H9 (cell line): ENCODE measurements around the gene SLC9A9. TPM values are rescaled to one million over a fixed set of nuclear protein-coding genes. Genes with fewer than 3 reads are reported as not detected.

Source experiments
- DNase-seq: peaks from one replicate; pipeline ENCODE4 v3.0.0-alpha.2; 2017
- H2AFZ ChIP-seq: one replicate; pipeline ENCODE4 v1.6.1; 2013; ENCODE audit warnings: mild to moderate bottlenecking, low read length, control low read depth, moderate library complexity
- H2AK5ac ChIP-seq: 2 replicates; pipeline ENCODE4 v1.6.1; 2013; ENCODE audit warnings: low read length, control low read depth, mixed read lengths; ENCODE audit not compliant: insufficient read length
- H2BK120ac ChIP-seq: one replicate; pipeline ENCODE4 v1.6.1; 2013; ENCODE audit warnings: low read depth, mild to moderate bottlenecking, low read length, control low read depth, inconsistent platforms; ENCODE audit not compliant: poor library complexity, severe bottlenecking
- H2BK12ac ChIP-seq: 2 replicates; pipeline ENCODE4 v1.6.1; 2013; ENCODE audit warnings: low read length, control low read depth, mixed read lengths, low read depth; ENCODE audit not compliant: insufficient read length
- H2BK15ac ChIP-seq: 2 replicates; pipeline ENCODE4 v1.6.1; 2013; ENCODE audit warnings: low read depth, low read length, control low read depth
- H2BK20ac ChIP-seq: one replicate; pipeline ENCODE4 v1.6.1; 2013; ENCODE audit warnings: low read depth, mild to moderate bottlenecking, low read length, control low read depth, inconsistent platforms; ENCODE audit not compliant: poor library complexity, severe bottlenecking
- H2BK5ac ChIP-seq: 2 replicates; pipeline ENCODE4 v1.6.1; 2013; ENCODE audit warnings: low read length, control low read depth, mixed read lengths; ENCODE audit not compliant: insufficient read length
- H3K14ac ChIP-seq: 2 replicates; pipeline ENCODE4 v1.6.1; 2013; ENCODE audit warnings: low read length, control low read depth; ENCODE audit not compliant: insufficient read depth
- H3K18ac ChIP-seq: 2 replicates; pipeline ENCODE4 v1.6.1; 2013; ENCODE audit warnings: low read depth, mild to moderate bottlenecking, mixed read lengths, low read length, control low read depth; ENCODE audit not compliant: insufficient read length
- H3K23ac ChIP-seq: 2 replicates; pipeline ENCODE4 v1.6.1; 2013; ENCODE audit warnings: low read length, control low read depth, mixed read lengths, low read depth; ENCODE audit not compliant: insufficient read length
- H3K23me2 ChIP-seq: 2 replicates; pipeline ENCODE4 v1.6.1; 2013; ENCODE audit warnings: low read depth, mild to moderate bottlenecking, mixed read lengths, low read length, control low read depth; ENCODE audit not compliant: insufficient read length, poor library complexity, severe bottlenecking
- H3K27ac ChIP-seq: 2 replicates; pipeline ENCODE4 v1.5.1; 2013; ENCODE audit warnings: low read length, control low read depth, mixed read lengths, low read depth; ENCODE audit not compliant: insufficient read length
- H3K27me3 ChIP-seq: 2 replicates; pipeline ENCODE4 v1.6.1; 2013; ENCODE audit warnings: low read length, control low read depth, inconsistent platforms; ENCODE audit not compliant: insufficient read depth
- H3K4ac ChIP-seq: 2 replicates; pipeline ENCODE4 v1.6.1; 2013; ENCODE audit warnings: low read depth, mild to moderate bottlenecking, control low read depth, inconsistent platforms, low read length, moderate library complexity
- H3K4me1 ChIP-seq: 2 replicates; pipeline ENCODE4 v1.6.1; 2013; ENCODE audit warnings: low read length, control low read depth, inconsistent platforms; ENCODE audit not compliant: insufficient read depth
- H3K4me2 ChIP-seq: 2 replicates; pipeline ENCODE4 v1.6.1; 2013; ENCODE audit warnings: low read length, control low read depth, mixed read lengths; ENCODE audit not compliant: insufficient read length, insufficient read depth
- H3K56ac ChIP-seq: 2 replicates; pipeline ENCODE4 v1.6.1; 2013; ENCODE audit warnings: low read depth, mild to moderate bottlenecking, mixed read lengths, low read length, control low read depth; ENCODE audit not compliant: insufficient read length
- H3K79me1 ChIP-seq: 2 replicates; pipeline ENCODE4 v1.6.1; 2013; ENCODE audit warnings: low read depth, mild to moderate bottlenecking, moderate library complexity, low read length, control low read depth, inconsistent platforms; ENCODE audit not compliant: insufficient read depth, poor library complexity, severe bottlenecking
- H3K79me2 ChIP-seq: 2 replicates; pipeline ENCODE4 v1.6.1; 2013; ENCODE audit warnings: low read length, control low read depth, inconsistent platforms; ENCODE audit not compliant: insufficient read depth
- H3K9ac ChIP-seq: 2 replicates; pipeline ENCODE4 v1.6.1; 2013; ENCODE audit warnings: low read length, control low read depth, mixed read lengths; ENCODE audit not compliant: insufficient read length; ENCODE audit errors: extremely low read depth
- H3K9me3 ChIP-seq: one replicate; pipeline ENCODE4 v1.6.1; 2013; ENCODE audit warnings: low read depth, low read length, inconsistent platforms; ENCODE audit not compliant: control insufficient read depth
- H3T11ph ChIP-seq: one replicate; pipeline ENCODE4 v1.6.1; 2013; ENCODE audit warnings: mild to moderate bottlenecking, low read length, control low read depth, inconsistent platforms
- H4K20me1 ChIP-seq: one replicate; pipeline ENCODE4 v1.6.1; 2013; ENCODE audit not compliant: control insufficient read depth, insufficient read length, insufficient read depth
- H4K5ac ChIP-seq: 2 replicates; pipeline ENCODE4 v1.6.1; 2013; ENCODE audit warnings: low read depth, mild to moderate bottlenecking, mixed read lengths, low read length, control low read depth; ENCODE audit not compliant: insufficient read length
- H4K8ac ChIP-seq: replicated peaks from 2 replicates; pipeline ENCODE4 v1.6.1; 2013; ENCODE audit warnings: low read length, control low read depth, mixed read lengths, low read depth; ENCODE audit not compliant: insufficient read length
- H4K91ac ChIP-seq: 2 replicates; pipeline ENCODE4 v1.6.1; 2013; ENCODE audit warnings: low read depth, mild to moderate bottlenecking, moderate library complexity, mixed read lengths, low read length, control low read depth; ENCODE audit not compliant: insufficient read length
- H3K27ac Mint-ChIP-seq, 3 experiments: 2 replicates in 2 of 3; 3 replicates in 1 of 3; pipeline ENCODE4 v1.8.0; 2020 to 2021; ENCODE audit warnings: mixed read lengths in 3 of 3, mild to moderate bottlenecking in 1 of 3, moderate library complexity in 1 of 3
- H3K27me3 Mint-ChIP-seq: 2 replicates; pipeline ENCODE4 v1.8.0; 2021; ENCODE audit warnings: low read depth, mild to moderate bottlenecking, moderate library complexity, mixed read lengths
- H3K36me3 Mint-ChIP-seq, 3 experiments: 2 replicates in 2 of 3; 3 replicates in 1 of 3; pipeline ENCODE4 v1.8.0; 2020 to 2021; ENCODE audit warnings: low read depth in 3 of 3, mixed read lengths in 3 of 3; ENCODE audit not compliant: insufficient read depth in 1 of 3
- H3K4me1 Mint-ChIP-seq, 2 experiments: 2 replicates each; pipeline ENCODE4 v1.8.0; 2020; ENCODE audit warnings: mixed read lengths in 2 of 2
- H3K4me3 Mint-ChIP-seq, 2 experiments: 2 replicates in 1 of 2; 3 replicates in 1 of 2; pipeline ENCODE4 v1.8.0; 2020 to 2021; ENCODE audit warnings: mild to moderate bottlenecking in 2 of 2, mixed read lengths in 2 of 2, moderate library complexity in 1 of 2
- H3K9me3 Mint-ChIP-seq, 2 experiments: 2 replicates in 1 of 2; 3 replicates in 1 of 2; pipeline ENCODE4 v1.8.0; 2020; ENCODE audit warnings: mild to moderate bottlenecking in 2 of 2, mixed read lengths in 2 of 2, moderate library complexity in 1 of 2
- WGBS: extraction: QIAGEN DNeasy Blood & Tissue Kit; methylation state at CpG from one replicate; pipeline ENCODE4 v1.1.7; 2013; ENCODE audit warnings: missing lambda C conversion rate, low lambda C conversion rate, mixed read lengths; ENCODE audit not compliant: insufficient read length; ENCODE audit errors: extremely low coverage; 5-methylcytosine and 5-hydroxymethylcytosine counted together
- total RNA-seq: library from RNA; stranded (reverse); gene quantifications from 2 replicates; pipeline ENCODE4 v1.2.1, GENCODE V29; 2021
- TF ChIP-seq, protein P1 (sequence below): fragments of 200-600 bp; sonication (generic); conservative IDR thresholded peaks from 3 replicates; pipeline ENCODE4 v1.8.0; 2021; ENCODE audit warnings: antibody characterized with exemption, mild to moderate bottlenecking

Gene SLC9A9
- total RNA-seq, 1 experiment from 2014 or later: 0.35 TPM

DNA sequence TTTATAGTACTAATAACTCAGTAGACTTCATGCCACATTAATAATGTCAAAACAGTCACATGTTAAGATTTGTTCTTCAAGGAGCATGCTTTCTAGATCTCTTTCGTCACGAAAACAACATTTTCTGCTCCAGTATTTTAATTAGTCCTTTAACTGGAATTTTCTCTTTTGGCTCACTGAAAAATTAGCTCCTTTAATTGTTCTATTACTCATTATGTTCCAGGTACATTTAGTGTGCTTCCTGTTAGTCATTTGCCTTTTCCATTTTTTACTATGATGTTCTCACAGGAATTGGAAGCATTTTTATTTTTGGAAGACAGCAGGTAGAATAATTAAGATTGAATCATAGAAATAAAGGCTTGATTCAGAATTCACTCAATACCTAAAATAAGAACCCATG lies 111.2 kb downstream of the SLC9A9 start:
- Histone ChIP-seq H3K4me1 (no peaks in the 10 kb centered on the region), H3K56ac (no peak overlapping the region), H3K23ac (no peak overlapping the region), H3K18ac (no peak overlapping the region), H3K14ac (no peak overlapping the region), H2BK5ac (no peak overlapping the region), H4K8ac (no peak overlapping the region), H3K79me1 (no peaks in the 10 kb centered on the region), H4K20me1 (no peaks in the 10 kb centered on the region), H3K9ac (no peak overlapping the region), H3T11ph (no peak overlapping the region), H3K4ac (no peak overlapping the region), H3K79me2 (no peaks in the 10 kb centered on the region), H2BK15ac (no peak overlapping the region), H3K4me2 (no peak overlapping the region), H2AFZ (no peak overlapping the region), H2AK5ac (no peak overlapping the region), H3K23me2 (no peaks in the 10 kb centered on the region), H3K27me3 (no peaks in the 10 kb centered on the region), H4K91ac (no peak overlapping the region), H2BK12ac (no peak overlapping the region), H2BK120ac (no peak overlapping the region), H2BK20ac (no peak overlapping the region), H4K5ac (no peak overlapping the region), H3K27ac (no peak overlapping the region), H3K9me3 (no peaks in the 10 kb centered on the region)
- H3K27ac Mint-ChIP-seq: no peak overlapping the region
- no peaks in the 10 kb centered on the region for H3K4me1 Mint-ChIP-seq
- no peak overlapping the region for H3K4me3 Mint-ChIP-seq
- DNase-seq: no peak
- no CpG with 5 or more reads among the region's 2 CpGs for WGBS
- no peaks in the 10 kb centered on the region for H3K27me3 Mint-ChIP-seq
- no peaks in the 10 kb centered on the region; a peak in 1 of 7 replicates for H3K36me3 Mint-ChIP-seq
- TF ChIP-seq, protein P1, sequence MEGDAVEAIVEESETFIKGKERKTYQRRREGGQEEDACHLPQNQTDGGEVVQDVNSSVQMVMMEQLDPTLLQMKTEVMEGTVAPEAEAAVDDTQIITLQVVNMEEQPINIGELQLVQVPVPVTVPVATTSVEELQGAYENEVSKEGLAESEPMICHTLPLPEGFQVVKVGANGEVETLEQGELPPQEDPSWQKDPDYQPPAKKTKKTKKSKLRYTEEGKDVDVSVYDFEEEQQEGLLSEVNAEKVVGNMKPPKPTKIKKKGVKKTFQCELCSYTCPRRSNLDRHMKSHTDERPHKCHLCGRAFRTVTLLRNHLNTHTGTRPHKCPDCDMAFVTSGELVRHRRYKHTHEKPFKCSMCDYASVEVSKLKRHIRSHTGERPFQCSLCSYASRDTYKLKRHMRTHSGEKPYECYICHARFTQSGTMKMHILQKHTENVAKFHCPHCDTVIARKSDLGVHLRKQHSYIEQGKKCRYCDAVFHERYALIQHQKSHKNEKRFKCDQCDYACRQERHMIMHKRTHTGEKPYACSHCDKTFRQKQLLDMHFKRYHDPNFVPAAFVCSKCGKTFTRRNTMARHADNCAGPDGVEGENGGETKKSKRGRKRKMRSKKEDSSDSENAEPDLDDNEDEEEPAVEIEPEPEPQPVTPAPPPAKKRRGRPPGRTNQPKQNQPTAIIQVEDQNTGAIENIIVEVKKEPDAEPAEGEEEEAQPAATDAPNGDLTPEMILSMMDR: no peak
- H3K9me3 Mint-ChIP-seq: 0 out of 5 replicates have a peak, but pooled peaks cover 0 to under 1% of the 10 kb centered on the region in 2 experiments
